RCC 7860 (cell line): ENCODE data around the gene OR2T1.
"Not testable (repeated sequence)": the region's sequence is repeated elsewhere in the genome, so short reads cannot be mapped to it uniquely, and the experiment has no call there.

Experiments used
- DNase-seq: peaks from one replicate; pipeline ENCODE4 v3.0.0-alpha.2; 2015; ENCODE audit warnings: low spot score
- FAIRE-seq: peaks from 2 replicates; lab custom pipeline; 2012; peaks lifted over from hg19 to GRCh38; lab: Jason Lieb, UNC

Gene OR2T1

GRCh38 chr1:248433811-248434415 is 31.1 kb downstream of the OR2T1 start:
- DNase-seq, FAIRE-seq: not testable (repeated sequence)

GRCh38 chr1:248434913-248435312 is 32.1 kb downstream of the OR2T1 start:
- DNase-seq, FAIRE-seq: not testable (repeated sequence)

- FAIRE-seq, DNase-seq: not testable (repeated sequence)
Observed at GRCh38 chr1:248436303-248436702, 33.5 kb downstream of the OR2T1 start.

GRCh38 chr1:248438668-248439067 is 35.8 kb downstream of the OR2T1 start:
- not testable (repeated sequence) for FAIRE-seq, DNase-seq

GRCh38 chr1:248439283-248439682 is 36.4 kb downstream of the OR2T1 start:
- FAIRE-seq, DNase-seq: not testable (repeated sequence)

GRCh38 chr1:248442500-248443277 is 39.8 kb downstream of the OR2T1 start:
- DNase-seq, FAIRE-seq: not testable (repeated sequence)

- FAIRE-seq, DNase-seq: not testable (repeated sequence)
Observed at GRCh38 chr1:248444603-248445002, 41.8 kb downstream of the OR2T1 start.

GRCh38 chr1:248445399-248445798 is 42.6 kb downstream of the OR2T1 start, which contains the start of gene OR2T2:
Gene OR2T2 (plus strand): TSS chr1:248445637. CDS start chr1:248452798, 7,161 bp downstream.
- not testable (repeated sequence) for DNase-seq, FAIRE-seq

- FAIRE-seq, DNase-seq: not testable (repeated sequence)
Observed at GRCh38 chr1:248448409-248449074, 45.7 kb downstream of the OR2T1 start.

- not testable (repeated sequence) for DNase-seq, FAIRE-seq
Observed at GRCh38 chr1:248449821-248450465, 47.1 kb downstream of the OR2T1 start.

GRCh38 chr1:248450466-248451145 is 47.8 kb downstream of the OR2T1 start:
- not testable (repeated sequence) for DNase-seq, FAIRE-seq

GRCh38 chr1:248453619-248454018 is 50.8 kb downstream of the OR2T1 start:
- not testable (repeated sequence) for FAIRE-seq

GRCh38 chr1:248455045-248455444 is 52.2 kb downstream of the OR2T1 start:
- not testable (repeated sequence) for DNase-seq, FAIRE-seq

More at GRCh38 chr1:248453619-248454018, 50.8 kb downstream of the OR2T1 start:
- DNase-seq: not testable (repeated sequence)

- not testable (repeated sequence) for DNase-seq, FAIRE-seq
Observed at GRCh38 chr1:248456635-248457034, 53.8 kb downstream of the OR2T1 start.
